NCI-H2107 treated with DMSO at 0.1 percent for 48 hours (cell line): Measurements from ENCODE around the gene BMPR2.
A peak's percentile ranks its signal among the peaks of the same experiment; 100 is the strongest.

Source experiments
- DNase-seq: peaks from one replicate; lab custom pipeline; 2025; ENCODE audit not compliant: unreplicated experiment; lab: John Stamatoyannopoulos, UW

Gene BMPR2

DNA sequence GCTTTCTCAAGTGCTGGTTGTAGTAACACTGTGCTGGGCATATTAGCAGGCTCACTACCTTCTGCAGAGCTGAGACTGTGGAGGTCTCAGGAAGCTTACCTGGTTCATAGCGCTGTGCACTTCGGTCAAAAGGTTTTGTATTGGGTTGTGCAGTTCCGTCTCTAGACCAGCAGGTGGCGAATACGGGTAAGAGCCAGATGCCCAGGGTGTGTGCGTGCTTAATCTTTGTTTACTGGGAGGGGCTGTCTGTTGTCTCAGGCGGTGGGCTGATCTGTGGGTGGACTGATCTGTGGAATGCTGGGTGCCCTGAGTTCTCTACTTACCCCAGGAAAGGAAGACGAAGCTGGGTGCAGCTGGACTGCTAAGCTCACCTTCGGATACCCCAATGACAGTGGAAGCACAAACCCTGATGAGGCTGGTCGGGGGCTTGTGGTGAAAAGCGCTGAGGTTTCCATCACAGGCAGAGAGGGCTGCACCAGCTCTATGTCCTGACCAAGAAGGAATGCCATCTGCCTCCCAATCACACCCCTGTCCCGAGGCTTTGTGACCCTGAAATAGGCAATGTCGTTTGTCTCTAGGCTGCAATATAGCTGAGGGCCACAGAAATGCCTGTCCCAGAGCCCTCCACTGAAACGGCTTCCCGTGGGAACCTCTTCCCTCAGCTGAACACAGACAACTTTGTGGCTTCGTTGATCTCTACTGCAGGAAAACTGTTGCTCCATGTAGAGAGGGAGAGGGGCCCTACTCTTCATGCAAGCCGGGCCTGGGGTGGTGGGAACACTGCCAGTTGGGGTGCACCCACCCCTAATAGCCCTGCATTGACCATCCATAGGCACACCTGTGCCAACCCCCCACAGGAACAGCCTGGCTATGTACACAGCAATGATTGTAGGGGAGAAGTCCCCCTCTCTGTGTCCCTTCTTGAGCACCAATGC lies 212.8 kb downstream of the BMPR2 start:
- peak; percentile 80 for DNase-seq

DNA sequence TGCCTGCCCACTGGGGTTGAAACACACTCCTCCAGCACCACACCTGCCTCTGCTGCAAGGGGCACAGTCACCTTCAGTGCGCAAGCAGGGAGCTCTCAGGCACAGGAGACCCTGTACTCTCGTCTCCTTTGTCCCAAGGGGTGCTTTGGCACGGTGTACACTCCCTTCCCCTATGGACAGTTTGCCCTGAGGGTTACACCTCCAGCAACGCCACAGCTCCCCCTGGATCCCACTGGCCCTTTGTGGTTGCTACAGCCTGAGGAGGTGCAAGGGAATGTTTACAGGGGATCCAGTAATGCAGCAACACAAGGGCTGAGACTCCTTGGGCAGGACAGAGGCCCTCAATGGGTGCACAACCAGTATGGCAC lies 213.4 kb downstream of the BMPR2 start:
- no peak for DNase-seq

DNA sequence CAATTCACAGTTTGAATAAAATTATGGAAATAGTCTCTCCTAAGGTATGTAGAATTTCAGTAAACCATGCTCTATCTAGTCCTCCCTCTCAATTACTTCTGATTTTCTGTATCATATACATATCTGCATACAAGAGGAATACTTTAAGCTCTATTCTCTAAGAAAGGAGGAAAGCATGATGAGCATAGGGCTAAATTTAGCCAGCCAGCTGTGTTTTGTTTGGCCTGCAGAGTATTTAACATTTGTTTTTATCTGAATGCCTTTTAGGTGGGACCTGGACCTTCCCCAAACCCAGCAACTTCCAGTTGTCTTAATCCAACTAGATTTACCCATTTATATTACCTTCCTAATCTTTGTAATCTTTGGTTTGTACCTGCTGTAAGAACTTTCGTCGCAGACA lies 216.4 kb downstream of the BMPR2 start:
- DNase-seq, result no peak

DNA sequence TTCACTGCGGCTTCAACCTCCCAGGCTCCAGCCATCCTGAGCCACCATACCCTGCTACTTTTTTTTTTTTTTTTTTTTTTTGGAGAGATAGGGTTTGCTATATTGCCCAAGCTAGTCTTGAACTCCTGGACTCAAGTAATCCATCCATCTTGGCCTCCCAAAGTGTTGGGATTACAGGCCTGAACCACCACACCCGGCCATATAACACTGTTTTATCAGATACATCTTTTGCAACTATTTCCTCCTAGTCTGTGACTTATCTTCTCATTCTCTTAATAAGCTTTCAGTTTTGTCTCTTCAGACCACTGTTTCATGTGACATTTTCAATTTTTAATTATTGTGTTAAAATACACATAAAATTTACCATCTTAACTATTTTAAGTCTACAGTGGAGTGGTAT lies 223.0 kb downstream of the BMPR2 start:
- no peak for DNase-seq

DNA sequence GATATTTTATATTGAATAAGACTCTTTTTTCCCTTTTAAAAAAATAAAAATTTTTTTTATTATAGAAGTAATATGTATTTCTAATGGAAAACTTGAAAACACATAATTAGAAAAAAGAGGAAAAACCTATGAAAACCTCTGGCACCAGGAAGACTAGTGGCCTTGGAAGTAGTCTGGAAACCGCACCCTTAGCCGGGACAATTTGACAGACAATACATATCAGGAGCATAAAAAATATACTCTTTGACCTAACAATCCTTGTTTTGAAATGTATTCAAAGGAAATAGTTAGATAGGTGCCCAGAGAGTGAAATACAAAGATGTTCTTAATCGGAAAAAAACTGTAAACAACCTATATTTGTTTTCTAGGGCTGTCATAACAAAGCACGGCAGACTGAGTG lies 223.8 kb downstream of the BMPR2 start:
- no peak for DNase-seq

DNA sequence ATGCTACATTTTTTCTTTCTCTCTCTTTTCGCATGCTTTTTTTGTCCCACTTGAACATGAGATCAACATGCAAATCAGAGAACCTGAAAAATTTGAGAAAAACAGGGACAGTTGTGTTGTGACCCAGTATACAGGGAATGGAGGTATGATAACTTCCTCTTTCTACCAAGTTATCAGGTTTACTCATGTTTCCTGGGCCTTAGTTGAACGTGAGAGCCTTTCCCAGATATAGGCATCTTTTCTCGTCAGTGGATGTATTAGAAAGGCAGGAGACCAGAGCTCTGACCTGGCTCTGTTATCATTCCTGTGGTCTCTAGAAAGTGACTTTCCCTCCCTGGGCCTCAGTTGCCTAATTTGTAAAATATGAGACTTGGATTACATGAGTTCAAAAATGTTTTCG lies 228.6 kb downstream of the BMPR2 start:
- DNase-seq, result no peak

DNA sequence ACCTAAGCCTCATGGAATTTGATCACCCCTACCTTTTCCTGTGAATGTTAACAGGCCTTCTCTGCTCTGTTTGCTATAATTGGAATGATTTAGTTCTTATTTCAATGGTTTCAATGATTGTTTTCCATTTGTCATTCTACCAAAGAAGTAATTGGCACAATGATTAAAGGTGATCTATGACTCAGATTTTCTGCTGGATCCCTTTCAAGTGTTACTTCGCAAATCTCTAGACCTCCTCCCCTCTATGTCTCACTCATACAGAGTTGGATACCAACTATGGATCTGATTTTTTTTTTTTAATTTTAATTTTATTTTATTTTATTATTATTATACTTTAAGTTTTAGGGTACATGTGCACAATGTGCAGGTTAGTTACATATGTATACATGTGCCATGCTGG lies 229.0 kb downstream of the BMPR2 start:
- DNase-seq, result no peak

DNA sequence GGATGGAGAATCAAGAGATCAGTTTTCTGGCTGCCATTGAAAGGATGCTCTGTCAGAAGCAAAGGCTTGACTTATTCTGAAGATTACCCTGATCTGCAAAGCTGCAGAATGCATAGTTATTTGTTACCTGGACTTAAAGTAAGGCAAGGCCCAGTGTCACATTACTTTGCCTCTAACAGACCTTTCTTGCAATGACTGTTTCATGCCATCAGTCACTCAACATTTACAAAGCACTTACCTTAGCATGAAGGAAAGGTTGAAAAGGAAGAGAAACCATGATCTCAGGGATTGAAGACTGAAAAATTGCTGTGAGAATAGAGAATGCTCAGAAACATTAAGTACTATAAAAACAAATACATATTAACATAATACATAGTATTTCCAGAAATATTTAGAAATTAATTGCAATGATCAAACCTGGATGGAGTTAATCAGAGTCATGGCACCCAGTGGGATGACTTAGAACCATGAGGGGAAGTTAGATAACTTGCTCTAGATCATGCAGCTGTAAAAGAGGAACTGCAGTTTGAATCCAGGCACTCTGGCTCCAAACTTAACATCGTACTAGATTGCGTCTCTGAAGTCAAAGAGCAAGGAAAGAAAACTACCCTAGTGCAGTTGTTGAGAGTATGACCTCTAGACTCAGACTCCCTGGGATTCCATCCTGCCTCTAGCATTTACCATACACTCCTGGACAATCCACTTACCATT lies 232.2 kb downstream of the BMPR2 start:
- DNase-seq, result no peak

DNA sequence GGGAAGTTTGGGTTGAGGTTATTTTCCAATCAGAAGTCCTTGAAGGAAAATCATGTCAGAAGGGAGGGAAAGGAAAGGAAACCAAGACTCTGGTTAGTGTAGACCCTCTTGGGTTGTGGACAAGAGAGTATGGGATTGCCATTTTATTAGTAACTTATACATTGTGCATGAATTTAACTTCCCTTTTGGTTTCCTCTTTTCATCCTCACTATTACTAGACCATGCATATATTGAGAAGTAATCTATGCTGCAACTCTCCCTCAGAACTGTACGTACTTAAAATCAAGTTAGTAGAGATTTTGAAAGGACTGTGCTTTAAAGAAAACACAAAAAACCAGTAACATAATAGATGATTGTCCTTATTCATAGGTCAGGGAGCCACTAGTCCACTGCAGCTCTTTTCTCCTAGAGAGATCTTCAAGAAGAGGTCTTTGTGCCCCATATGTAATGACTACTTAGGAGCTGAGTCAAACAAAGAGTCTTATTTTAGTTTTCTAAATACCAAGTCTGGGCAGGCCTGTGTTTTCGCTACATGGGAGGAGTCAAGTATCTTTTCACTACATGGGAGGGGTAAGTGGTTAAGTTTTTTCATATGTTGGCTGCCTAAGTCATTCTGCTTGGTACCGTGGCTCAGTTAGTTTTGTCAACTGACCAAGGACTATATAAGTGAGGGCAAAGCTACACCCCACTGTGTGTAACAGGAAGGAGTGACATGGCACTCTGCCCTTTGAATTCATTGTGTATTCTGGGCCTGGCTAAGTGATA lies 233.4 kb downstream of the BMPR2 start:
- DNase-seq, result no peak

DNA sequence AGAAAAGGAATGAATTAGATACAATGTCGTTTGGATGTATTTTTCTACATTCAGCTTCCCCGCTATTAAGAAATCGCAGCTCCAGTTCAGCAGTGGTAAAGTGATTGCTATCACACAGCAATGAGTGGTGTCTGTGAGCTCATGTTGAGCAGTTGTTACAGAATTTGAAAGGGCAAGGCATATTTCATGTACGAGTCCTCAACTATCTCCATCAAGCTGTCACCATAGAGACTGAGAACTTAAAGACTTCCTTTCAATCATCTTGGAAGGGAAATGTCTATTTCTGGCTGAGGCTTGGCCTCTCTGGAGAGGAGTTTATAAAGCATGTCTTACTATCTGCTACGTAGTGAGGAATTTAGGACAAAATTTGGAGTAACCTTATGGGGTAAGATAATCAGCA lies 234.3 kb downstream of the BMPR2 start:
- DNase-seq, result no peak

DNA sequence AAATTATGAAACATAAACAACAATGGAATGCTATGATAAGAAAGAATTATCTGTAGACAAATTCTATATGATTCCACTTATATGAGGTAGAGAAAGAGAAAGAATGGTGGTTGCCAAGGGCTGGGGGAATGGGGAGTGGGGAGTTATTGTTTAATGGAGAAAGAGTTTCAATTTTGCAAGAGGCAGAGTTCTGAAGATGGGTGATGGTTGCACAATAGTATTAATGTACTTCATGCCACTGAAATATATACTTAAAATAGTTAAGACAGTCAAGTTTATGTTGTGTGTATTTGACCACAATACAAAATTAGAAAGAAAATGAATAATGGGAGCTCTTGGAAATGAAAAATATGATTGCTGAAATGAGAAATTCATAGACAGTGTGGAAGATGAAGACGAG lies 236.0 kb downstream of the BMPR2 start:
- no peak for DNase-seq

DNA sequence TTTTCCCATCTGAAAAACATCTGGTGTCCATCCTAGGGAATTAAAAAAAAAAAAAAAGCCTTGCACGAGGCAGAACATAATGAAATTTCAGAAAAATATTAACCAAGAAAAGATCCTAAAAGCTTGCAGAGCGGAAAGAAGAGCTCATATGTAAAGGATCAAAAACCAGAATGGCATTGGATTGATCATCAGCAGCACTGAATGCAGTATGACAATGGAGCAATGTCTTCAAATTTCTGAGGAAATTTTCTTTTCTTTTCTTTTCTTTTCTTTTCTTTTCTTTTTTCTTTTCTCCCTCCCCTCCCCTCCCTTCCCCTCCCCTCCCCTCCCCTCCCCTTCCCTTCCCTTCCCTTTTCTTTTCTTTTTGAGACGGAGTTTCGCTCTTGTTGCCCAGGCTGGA lies 237.4 kb downstream of the BMPR2 start:
- no peak for DNase-seq
